Uterus (tissue), 4 donors: ENCODE results near the gene ZBTB7C. TPM values are rescaled to one million over a fixed set of nuclear protein-coding genes. Genes with fewer than 3 reads are reported as not detected.

Experiments used
- DNase-seq, 2 donors: peaks; one replicate each; pipeline ENCODE4 v3.0.0-alpha.2; 2019 to 2020
- H3K27ac ChIP-seq, 2 donors: fragments of 200-600 bp; sonication (generic); 1 replicate in 1 of 2; 2 replicates in 1 of 2; pipeline ENCODE4 v1.5.1; 2016 to 2018
- H3K27me3 ChIP-seq, 2 donors: fragments of 200-600 bp; sonication (generic); one replicate each; pipeline ENCODE4 v1.5.1; 2018 to 2019; ENCODE audit warnings: control low read depth in 1 of 2
- H3K36me3 ChIP-seq, 2 donors: fragments of 200-600 bp; sonication (generic); one replicate each; pipeline ENCODE4 v1.5.1; 2019; ENCODE audit warnings: control low read depth in 1 of 2
- H3K4me1 ChIP-seq, 2 donors: fragments of 200-600 bp; sonication (generic); one replicate each; pipeline ENCODE4 v1.5.1; 2018 to 2019; ENCODE audit warnings: control low read depth in 1 of 2
- H3K4me3 ChIP-seq, 2 donors: fragments of 200-600 bp; sonication (generic); 1 replicate in 1 of 2; 2 replicates in 1 of 2; pipeline ENCODE4 v1.5.1; 2018 to 2019; ENCODE audit warnings: mild to moderate bottlenecking in 1 of 2
- H3K9me3 ChIP-seq, 2 donors: fragments of 200-600 bp; sonication (generic); one replicate each; pipeline ENCODE4 v1.5.1; 2019; ENCODE audit warnings: control low read depth in 1 of 2
- CTCF ChIP-seq, 4 experiments: fragments of 200-600 bp in 2 of 4; fragments of 450-650 bp in 2 of 4; sonication (generic) in 2 of 4; IDR thresholded peaks; one replicate each; pipeline ENCODE4 v1.5.1; 2016 to 2019; ENCODE audit warnings: antibody characterized with exemption in 4 of 4, mild to moderate bottlenecking in 2 of 4, moderate library complexity in 1 of 4
- POLR2A ChIP-seq, 2 donors: fragments of 450-650 bp; IDR thresholded peaks; one replicate each; pipeline ENCODE4 v1.6.1; 2016; ENCODE audit warnings: antibody characterized with exemption in 2 of 2, mild to moderate bottlenecking in 1 of 2, moderate library complexity in 1 of 2
- intact Hi-C: fragments of 100-400 bp; cut with DNase I; formaldehyde crosslinking; loops from one replicate; pipeline ENCODE4 v1.15.1; 2023; ENCODE audit warnings: low total_unique reads
- total RNA-seq, 4 donors: library from RNA; depleted of rRNA in 3 of 4; stranded (reverse); fragments of >200 nt in 3 of 4; gene quantifications; one replicate each; pipeline versions ENCODE4 v1.1.0 to v1.2.4, GENCODE V29; 2014 to 2023
- donor health status: DM: yes; HTN: yes; CAD: no.

The ZBTB7C gene
- total RNA-seq, 4 donors from 2014 or later: 1.0 to 11.2 (median 7.9) TPM

- no peak for DNase-seq
- TF ChIP-seq POLR2A (IDR thresholded peaks at IDR 0.05) (no peak), CTCF (IDR thresholded peaks at IDR 0.05) (no peak)
- Histone ChIP-seq H3K27me3 (no peaks in the 10 kb centered on the region), H3K9me3 (no peaks in the 10 kb centered on the region), H3K4me1 (no peaks in the 10 kb centered on the region), H3K4me3 (no peak overlapping the region), H3K27ac (no peak overlapping the region), H3K36me3 (no peaks in the 10 kb centered on the region)
- intact Hi-C loops: no loop called here
Measured at GRCh38 chr18:48213791-48214190, 195.4 kb downstream of the ZBTB7C start.

GRCh38 chr18:48208432-48209140 is 200.6 kb downstream of the ZBTB7C start:
- intact Hi-C loops: no loop called here
- Histone ChIP-seq H3K27me3 (no peaks in the 10 kb centered on the region), H3K36me3 (no peaks in the 10 kb centered on the region), H3K4me3 (no peak overlapping the region), H3K9me3 (no peaks in the 10 kb centered on the region), H3K4me1 (no peaks in the 10 kb centered on the region), H3K27ac (no peak overlapping the region)
- no peak for TF ChIP-seq CTCF (IDR thresholded peaks at IDR 0.05)
- DNase-seq: no peak

GRCh38 chr18:48207733-48208132 is 201.4 kb downstream of the ZBTB7C start:
- H3K4me3 ChIP-seq: no peak overlapping the region

GRCh38 chr18:48206887-48207286 is 202.3 kb downstream of the ZBTB7C start:
- H3K9me3 ChIP-seq: no peaks in the 10 kb centered on the region
- no peak for TF ChIP-seq CTCF (IDR thresholded peaks at IDR 0.05)
- no peaks in the 10 kb centered on the region for H3K27me3 ChIP-seq
- H3K36me3 ChIP-seq: no peaks in the 10 kb centered on the region
- intact Hi-C loops: no loop called here
- no peaks in the 10 kb centered on the region for H3K4me1 ChIP-seq
- no peak overlapping the region for H3K27ac ChIP-seq
- DNase-seq: no peak
- H3K4me3 ChIP-seq: no peak overlapping the region

More at GRCh38 chr18:48207733-48208132, 201.4 kb downstream of the ZBTB7C start:
- no peaks in the 10 kb centered on the region for H3K36me3 ChIP-seq
- H3K4me1 ChIP-seq: no peaks in the 10 kb centered on the region
- no peak overlapping the region for H3K27ac ChIP-seq
- TF ChIP-seq POLR2A (IDR thresholded peaks at IDR 0.05): no peak
- TF ChIP-seq CTCF (IDR thresholded peaks at IDR 0.05): no peak
- intact Hi-C loops: no loop called here
- H3K9me3 ChIP-seq: no peaks in the 10 kb centered on the region
- H3K27me3 ChIP-seq: no peaks in the 10 kb centered on the region
- DNase-seq: no peak

GRCh38 chr18:48203961-48204666 is 205.1 kb downstream of the ZBTB7C start:
- no peaks in the 10 kb centered on the region for H3K9me3 ChIP-seq
- intact Hi-C loops: no loop called here
- no peaks in the 10 kb centered on the region for H3K27me3 ChIP-seq
- TF ChIP-seq POLR2A (IDR thresholded peaks at IDR 0.05) (no peak), CTCF (IDR thresholded peaks at IDR 0.05) (no peak)
- DNase-seq: no peak
- H3K4me1 ChIP-seq: no peaks in the 10 kb centered on the region
- no peak overlapping the region for H3K27ac ChIP-seq
- H3K36me3 ChIP-seq: no peaks in the 10 kb centered on the region
- no peak overlapping the region for H3K4me3 ChIP-seq
